Activated CD8-positive, alpha-beta memory T cell treated with anti-CD3 and anti-CD28 coated beads for 48 hours (primary cell): ENCODE data around the gene XXYLT1.

Experiments
- DNase-seq, 3 experiments: peaks; one replicate each; pipeline ENCODE4 v3.0.0-alpha.2; 2020; ENCODE audit warnings: low read depth in 2 of 3, low spot score in 2 of 3

The XXYLT1 gene

DNA sequence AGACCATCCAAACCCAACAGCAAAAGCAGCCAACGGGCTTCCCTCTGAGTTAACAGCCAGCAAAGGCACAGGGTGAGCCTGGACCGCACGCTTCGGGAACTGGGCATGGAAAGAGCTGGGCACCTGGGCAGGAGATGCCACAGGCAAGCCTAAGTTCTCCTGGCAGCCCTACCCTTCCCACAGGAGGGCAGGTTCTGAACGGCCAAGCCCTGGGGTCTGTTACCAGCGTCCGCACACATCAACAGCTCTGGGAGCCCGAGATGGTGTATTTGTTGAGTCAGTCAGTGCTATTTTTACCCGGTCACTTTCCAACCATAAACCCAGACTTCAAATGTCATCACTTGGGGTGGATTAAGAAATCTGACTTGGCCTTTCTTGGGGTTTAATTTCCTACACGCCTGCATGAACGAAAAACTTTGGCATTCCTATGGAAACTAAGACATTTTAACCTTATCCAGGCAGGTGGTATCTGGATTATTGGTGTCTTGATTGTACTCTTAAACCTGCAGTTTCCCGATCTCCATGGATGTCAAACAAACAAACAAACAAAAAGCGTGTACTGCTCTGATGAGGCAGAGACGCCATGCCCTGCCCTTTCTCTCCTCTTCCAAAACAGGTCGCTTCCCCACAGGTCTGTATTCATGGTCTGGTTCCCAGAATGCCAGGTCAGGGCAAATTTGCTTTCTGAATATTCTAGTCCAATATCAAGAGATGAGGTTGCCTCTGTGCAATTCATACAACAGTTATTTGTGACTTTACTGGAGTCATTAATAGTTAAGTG is 99.7 kb downstream of the XXYLT1 start:
- DNase-seq: no peak

DNA sequence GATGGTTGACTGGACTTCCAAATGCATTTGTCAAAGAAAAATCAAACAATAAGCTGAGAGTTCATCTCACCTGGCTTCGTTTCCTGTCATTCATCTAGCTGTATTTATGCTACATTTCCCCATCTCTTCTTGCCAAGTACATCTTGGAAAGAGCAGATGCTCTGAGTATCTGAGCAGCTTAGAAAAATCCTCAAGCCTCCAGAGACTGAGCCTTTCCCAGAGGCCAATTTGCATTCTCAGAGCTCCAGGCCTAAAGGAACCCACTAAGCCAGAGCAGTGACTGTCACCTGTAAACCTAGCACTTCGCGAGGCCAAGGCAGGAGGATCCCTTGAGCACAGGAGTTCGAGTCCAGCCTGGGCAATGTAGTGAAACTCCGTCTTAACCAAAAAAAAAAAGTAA is 100.5 kb downstream of the XXYLT1 start:
- DNase-seq: no peak

DNA sequence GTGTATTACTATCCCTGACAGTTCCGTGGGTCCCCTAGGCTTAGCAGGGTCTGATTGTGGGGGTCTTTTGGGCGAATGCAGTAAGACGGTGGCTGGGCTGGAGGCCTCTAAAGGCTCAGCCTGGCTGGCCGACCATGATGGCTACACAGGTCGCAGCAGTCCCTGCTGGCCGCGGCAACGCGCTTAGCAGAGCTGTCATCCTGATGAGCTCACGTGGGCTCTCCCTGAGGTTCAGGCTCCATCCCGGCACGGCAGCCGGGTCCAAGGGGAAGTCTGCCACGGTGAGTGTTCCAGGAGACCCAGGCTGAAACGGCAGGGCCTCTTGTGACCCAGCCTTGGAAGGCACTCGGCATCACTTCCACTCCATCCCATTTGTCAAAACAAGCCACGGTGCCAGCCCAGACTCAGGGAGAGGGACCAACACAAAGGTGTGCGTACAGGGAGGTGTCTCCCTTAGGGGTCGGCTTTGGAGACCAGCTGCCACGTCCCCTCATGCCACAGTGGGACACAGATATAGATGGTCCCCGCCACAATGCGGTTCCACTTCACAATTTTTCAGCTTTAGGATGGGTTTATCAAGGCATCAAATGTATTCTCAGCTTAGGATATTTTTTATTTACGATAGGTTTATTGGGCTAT is 101.8 kb downstream of the XXYLT1 start:
- DNase-seq: no peak

GRCh38 chr3:195168009-195168762 is 102.8 kb downstream of the XXYLT1 start:
- DNase-seq: no peak

DNA sequence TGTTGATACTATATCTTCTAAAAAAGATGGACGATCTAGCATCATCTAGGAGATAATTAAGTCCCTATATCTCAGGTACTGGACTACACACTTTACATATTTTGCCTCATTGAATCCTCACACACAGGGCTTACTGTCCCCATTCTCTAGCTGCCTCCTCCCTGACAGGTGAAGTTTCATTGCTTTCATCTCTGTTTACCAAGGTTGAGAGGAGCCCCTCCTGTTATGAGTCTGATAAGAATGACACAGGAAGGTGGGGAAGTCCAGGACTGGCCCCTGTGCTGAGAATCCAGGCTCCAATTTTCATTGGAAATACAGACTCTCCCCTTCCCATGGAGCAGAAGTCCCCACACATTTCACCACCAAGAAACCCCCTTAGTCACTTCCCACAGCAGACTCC is 105.2 kb downstream of the XXYLT1 start:
- DNase-seq: no peak

DNA sequence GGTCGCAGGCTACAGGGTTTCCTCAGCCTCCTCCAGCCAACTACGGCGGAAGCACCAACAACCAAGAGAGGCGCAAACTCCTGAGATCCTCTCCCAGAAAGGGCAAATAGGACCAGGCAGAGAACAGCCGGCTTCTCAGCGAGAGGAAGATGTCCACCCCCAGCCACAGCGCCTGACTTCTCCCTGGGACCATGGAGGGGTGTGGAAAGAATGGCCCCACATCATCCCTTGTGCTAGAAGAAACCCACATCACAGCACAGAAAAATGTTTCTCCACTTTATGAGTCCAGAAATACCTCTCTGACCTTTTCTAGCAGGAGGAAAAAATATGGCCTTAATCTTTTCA is 105.7 kb downstream of the XXYLT1 start:
- no peak for DNase-seq

DNA sequence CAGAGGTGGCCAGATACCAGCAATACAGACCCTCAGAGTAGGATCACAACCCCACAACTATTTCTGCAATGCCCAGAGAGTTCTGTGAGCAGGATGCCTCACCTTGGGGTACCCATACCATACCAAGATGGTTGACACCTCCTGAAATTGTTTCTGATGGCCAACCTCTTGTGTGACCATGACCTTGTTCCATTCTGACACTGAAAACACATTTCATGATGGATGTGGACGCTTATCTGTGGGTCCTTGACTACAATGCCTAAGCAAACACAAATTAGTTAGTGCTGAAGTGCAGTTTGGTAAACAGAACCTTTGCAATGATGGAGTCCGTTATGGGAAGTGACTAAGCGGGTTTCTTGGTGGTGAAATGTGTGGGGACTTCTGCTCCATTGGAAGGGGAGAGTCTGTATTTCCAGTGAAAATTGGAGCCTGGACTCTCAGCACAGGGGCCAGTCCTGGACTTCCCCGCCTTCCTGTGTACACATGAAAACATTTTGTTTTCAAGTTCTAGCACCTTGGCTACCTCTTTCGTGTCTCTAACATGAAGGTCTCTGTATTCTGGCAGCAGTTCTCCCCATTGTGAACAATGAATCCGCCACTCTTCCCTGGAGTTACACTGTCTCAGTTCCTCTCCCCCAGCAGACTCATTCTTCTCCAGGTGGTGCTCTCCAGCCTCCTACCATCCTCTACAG is 106.2 kb downstream of the XXYLT1 start:
- no peak for DNase-seq

DNA sequence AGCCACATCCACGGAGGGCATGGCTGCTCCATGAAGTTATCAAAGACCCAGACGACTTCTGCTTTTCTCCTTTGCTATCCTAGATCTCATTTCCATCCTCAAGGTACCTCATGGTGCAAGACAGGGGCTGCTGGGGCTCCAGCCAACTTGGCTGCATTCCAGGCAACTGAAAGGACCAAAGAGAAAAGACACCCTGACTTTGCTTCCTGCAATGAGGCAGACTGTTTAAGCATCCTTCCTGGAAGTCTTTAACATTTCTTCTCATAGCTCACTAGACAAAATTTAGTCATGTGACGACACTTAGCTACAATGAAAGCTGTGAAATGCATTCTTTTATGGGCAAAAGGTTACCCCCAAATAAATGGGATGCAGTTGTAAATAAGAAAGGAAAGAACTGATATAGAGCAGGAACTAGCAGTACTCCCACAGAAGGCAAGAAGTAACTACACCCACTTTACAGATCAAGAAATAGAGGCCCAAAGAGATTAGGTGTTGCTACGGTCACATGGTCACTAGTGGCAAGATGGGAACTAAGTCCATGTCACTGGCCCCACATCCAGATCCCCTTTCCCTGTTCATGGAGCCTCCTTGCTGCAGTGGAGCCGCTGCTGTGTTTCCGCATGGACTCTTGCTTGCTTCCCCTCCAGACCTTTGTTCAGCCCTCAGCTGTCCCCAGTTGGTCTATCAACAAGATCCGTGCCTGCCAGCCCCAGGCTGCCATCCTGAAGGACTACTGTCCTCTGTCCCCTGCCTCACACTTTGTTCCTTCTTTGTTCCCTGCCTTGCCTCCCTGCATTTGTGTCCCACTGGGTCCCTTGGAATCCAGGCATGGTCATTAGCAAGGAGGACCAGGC is 107.0 kb downstream of the XXYLT1 start:
- no peak for DNase-seq

GRCh38 chr3:195162816-195163215 is 108.1 kb downstream of the XXYLT1 start:
- no peak for DNase-seq

DNA sequence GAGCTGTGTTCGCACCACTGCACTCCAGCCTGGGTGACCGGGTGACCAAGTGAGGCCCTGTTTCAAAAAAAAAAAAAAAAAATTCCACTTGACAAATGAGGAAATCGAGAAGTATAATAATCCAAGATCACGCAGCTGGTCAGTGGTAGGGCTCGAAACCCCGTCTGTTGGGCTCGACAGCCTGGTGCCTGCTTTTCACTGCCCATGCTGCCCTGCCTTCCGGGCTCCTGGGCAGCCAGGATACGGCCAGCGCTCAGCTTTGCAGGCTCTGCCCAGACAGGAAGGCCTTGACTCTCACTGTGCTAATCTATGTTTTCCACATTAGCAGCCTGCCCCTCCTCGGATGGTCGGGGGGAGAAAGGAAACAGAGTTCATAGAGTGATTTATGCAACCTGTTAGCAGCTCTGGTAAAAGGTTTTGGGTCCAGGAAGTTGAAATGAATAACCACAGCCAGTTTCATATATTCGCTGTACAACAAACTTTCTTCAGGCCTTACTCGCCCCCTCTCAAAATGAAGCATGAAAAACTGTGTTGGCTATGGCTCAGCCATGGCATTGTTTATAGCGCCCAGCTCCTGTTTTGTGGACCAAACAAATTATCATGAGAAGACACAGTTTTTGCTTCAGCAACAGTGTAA is 108.8 kb downstream of the XXYLT1 start:
- peak in 1 of 3 experiments; percentile 9 for DNase-seq

- DNase-seq: no peak
Observed at GRCh38 chr3:195160908-195161434, 110.0 kb downstream of the XXYLT1 start.

DNA sequence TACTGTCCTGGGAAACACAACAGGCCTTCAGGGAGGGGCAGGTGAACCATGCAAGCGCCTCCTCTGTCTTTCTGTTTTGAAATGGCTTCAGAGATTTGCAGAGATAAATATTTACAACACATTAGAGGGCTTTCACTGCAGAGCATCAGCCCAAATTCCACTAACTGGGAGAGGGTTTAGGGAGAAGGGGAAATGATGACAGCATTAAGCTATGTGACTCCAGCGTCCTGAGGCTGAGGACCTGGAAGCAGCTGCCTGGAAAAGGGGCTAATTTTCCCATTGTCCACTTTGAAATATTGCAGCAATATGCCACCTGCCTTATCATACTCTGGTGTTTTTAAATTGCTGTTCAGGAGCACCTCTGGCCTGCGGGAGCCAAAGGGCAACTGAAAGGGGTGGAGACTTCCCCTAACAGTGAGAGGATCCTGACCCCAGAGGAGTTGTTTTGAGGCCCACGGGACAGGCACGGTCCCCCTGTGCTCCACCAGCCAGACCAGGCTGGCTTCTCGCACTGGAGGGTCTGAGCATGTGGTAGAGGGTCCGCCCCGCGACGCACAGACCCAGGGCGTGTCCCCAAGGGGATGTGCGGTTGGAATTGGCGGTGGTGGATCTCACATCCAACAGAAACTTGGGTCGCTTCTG is 110.6 kb downstream of the XXYLT1 start:
- DNase-seq: no peak

DNA sequence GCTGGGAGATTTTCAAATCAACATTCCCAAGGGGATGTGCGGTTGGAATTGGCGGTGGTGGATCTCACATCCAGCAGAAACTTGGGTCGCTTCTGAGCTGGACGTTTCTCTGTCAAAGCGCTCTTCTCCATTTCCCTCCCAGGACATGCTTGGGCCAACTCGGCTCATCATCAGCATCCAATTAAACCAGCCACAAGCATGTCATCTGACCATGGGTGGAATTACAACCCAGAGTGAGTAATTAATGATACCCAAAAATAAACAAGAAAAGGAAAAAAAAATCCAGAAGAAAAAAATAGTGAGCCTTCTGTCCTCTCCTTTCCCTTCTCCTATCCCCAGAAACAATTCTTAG is 111.2 kb downstream of the XXYLT1 start:
- no peak for DNase-seq

GRCh38 chr3:195159117-195159813 is 111.7 kb downstream of the XXYLT1 start:
- DNase-seq: no peak

DNA sequence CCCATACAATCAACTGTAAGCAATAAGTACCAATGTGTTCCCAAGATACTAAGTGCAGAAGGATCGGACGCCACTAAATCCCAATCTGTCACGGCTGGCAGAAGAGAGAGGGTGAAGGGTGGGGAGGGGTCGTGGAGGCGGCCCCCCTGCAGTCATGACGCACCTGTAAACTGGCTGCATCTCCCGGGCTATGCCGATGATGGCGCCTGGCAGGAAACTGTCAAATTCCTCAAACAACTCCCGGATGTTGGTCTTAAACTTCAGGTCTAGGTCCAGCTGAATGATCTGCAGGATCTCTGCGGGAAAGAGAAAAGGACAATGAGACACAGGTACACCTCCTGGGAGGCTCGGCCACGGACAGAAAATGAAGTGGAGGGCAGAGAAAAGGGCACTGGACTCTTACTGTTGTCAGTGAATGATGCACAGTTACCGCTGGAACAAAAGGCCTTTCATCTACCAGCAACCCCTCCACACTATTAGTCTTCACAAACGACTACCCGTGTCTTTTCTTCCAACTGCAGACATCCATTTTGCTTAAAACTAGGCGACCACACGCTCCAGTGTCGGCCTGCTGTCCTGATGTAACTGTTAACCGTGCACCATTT is 114.6 kb downstream of the XXYLT1 start:
- no peak for DNase-seq

DNA sequence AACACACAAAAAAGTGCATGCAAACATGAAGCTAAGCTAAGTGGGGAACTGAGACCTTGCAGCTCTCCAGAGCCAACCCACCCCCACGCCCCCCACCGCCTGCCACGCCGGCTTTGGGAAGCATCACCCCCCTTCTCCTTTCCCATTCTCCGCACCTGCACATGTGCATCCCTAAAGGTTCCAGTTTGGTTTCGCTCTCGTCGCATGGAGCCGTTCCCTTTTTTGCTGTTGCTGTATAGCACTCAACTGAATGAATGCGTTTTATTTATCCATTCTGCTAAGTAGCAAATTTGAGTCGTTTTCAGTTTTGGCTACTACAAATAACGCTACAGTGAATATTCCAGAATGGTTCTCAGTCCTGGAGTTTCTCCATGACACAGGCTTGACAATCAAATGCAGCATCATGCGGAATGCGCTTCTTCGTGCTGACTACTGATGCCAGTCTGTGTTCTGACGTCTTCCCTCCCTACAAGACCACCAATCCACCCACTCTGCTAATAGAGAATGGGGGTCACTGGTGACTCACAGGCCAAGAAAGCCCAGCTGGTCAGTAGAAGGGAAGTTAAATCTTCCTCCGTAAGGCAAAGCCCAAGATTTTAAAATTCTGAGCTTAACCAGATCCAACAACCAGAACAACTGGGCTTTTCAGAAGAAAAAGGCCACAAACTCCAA is 115.3 kb downstream of the XXYLT1 start:
- DNase-seq: no peak

GRCh38 chr3:195154793-195155535 is 116.0 kb downstream of the XXYLT1 start:
- no peak for DNase-seq
